WI38 (cell line): ENCODE data around the gene KCNH3.

Experiments used
- H3K4me3 ChIP-seq: 2 replicates; pipeline ENCODE4 v1.5.1; 2011; ENCODE audit warnings: low read depth, mild to moderate bottlenecking, control low read depth, low read length
- TF ChIP-seq, protein P1 (sequence below): IDR thresholded peaks from 2 replicates; pipeline ENCODE4 v1.5.1; 2012; ENCODE audit warnings: low read depth, mild to moderate bottlenecking, control low read depth, low read length

The KCNH3 gene

DNA sequence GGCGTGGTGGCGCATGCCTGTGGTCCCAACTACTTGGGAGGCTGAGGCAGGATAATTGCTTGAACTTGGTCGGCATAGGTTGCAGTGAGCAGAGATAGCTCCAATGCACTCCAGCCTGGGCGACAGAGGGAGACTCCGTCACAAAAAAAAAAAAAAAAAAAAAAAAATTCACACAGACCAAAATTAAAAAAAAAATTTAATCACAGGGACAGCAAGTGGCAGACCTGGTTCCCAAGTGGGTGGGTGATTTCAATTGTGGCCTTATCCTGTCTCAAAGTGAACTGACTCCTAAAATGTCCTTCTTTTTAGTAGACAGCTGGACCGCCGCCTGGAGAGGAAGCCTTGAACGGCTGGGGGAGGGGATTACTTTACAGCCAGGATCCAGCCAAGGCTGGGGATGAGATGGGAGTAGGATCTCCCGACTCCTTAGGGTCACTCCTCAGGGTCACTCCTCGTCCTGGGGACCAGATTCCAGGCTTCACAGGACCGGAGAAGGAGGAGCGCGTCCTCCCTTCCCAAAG is 1.5 kb upstream of the KCNH3 start:
- peak overlapping the region; percentile 42; the same call in 1 of the 2 replicates for H3K4me3 ChIP-seq
- TF ChIP-seq, protein P1, sequence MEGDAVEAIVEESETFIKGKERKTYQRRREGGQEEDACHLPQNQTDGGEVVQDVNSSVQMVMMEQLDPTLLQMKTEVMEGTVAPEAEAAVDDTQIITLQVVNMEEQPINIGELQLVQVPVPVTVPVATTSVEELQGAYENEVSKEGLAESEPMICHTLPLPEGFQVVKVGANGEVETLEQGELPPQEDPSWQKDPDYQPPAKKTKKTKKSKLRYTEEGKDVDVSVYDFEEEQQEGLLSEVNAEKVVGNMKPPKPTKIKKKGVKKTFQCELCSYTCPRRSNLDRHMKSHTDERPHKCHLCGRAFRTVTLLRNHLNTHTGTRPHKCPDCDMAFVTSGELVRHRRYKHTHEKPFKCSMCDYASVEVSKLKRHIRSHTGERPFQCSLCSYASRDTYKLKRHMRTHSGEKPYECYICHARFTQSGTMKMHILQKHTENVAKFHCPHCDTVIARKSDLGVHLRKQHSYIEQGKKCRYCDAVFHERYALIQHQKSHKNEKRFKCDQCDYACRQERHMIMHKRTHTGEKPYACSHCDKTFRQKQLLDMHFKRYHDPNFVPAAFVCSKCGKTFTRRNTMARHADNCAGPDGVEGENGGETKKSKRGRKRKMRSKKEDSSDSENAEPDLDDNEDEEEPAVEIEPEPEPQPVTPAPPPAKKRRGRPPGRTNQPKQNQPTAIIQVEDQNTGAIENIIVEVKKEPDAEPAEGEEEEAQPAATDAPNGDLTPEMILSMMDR, result no peak

DNA sequence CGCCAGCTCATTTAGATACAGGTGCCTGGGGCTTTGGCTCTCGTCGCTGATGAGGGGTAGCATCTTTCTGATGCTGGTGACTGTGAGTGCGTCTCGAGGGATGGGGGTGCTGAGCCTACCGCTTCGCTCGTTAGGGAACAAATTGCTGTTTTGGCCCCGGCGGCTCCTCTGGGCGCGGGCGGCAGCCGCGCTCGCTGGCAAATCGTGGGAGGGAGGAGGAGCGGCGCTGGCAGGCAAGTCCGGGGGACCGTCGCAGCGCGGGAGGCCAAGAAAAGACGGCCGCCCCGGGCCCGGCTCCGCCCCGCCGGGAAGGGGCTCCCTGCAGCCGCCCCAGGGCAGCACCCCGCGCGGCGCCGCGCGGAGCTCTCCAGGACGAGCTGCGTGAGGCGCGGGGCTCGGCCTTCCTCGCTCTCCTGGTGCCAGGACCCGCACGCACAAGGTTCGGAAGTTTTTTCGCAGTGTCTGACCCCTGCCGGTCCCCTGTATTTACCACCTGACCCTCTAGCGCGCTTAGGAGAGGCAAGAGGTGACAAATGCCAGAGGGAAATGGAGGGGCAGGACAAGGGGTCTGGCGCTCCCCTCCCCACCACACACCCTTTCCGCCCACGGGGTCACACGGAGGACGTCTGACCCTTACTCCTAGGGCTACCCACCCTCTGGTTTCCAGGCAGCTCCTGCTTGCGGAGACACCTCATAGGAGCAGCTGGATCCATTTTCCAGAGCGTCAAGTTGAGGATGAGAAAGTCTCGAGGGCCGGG is 899 bp upstream of the KCNH3 start:
- peak overlapping the region; percentile 42 for H3K4me3 ChIP-seq
- TF ChIP-seq, protein P1, result no peak

DNA sequence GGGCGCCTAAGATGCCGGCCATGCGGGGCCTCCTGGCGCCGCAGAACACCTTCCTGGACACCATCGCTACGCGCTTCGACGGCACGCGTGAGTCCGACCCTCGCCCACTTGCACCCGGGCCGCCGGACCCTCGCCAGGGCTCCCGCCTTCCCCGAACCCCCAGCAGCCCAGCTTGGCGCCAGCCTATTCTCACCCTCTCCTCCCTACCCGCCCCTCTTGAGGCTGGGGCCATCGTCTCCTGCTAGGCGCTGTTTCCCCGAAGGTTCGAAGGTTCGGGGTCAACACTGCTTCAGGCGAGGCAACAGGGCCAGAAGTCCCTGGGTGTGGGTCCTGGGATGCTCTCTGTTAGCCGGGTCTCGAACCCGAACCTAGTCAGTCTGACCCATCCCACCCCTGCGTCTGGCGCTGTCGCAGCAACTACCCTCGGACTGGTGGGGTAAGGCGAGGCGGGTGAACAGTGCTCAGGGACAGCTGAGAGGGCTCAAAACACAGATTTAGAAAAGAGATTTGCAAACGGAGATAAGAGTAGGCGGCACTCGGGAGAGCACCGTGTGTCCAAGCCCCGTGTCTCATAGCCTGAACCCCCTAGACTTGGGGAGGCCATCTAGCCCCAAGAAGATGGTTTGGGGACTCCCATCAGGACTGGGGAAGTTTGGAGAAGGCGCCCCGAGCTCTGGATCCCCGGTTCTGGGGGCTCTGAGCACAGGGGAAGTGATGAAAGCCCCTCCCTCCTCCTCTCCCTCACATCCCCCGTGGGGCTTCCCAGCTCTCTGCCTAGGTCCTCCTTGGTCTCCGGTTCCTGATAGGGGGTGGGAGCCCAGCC is 787 bp downstream of the KCNH3 start:
- TF ChIP-seq, protein P1, result no peak
- H3K4me3 ChIP-seq, result no peak overlapping the region

DNA sequence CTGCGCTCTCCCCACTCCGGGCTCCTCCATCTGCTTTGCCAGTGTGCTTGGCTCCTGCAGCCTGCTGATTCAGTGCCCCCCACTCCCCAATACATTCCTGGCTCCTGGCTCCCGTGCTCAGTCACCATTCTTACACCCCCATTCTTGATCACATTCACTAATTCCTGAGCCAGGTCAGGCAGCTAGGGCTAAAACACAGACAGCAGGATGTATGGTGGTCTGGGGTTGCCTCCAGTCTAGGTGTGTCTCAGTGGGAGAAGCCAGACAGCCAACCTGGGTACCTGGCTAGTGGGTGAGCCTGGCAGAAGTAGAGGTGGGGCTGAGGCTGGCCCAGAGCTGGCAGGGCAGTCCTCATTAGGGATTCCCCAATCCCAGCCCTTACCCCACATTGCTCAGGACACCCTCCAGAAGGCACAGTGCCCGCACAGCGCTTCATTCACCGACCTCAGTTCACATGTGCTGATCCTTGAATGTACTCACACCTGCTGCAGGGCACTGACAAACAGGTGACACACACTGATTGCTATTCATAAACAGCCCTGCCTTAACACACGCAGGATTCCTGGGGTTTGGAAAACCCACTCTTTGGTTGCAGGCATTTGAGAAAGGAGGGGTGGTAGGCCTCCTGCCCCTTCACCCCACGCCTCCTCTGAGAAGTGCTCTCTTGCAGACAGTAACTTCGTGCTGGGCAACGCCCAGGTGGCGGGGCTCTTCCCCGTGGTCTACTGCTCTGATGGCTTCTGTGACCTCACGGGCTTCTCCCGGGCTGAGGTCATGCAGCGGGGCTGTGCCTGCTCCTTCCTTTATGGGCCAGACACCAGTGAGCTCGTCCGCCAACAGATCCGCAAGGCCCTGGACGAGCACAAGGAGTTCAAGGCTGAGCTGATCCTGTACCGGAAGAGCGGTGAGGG is 1.7 kb downstream of the KCNH3 start:
- H3K4me3 ChIP-seq, result no peak overlapping the region
- TF ChIP-seq, protein P1, result no peak

DNA sequence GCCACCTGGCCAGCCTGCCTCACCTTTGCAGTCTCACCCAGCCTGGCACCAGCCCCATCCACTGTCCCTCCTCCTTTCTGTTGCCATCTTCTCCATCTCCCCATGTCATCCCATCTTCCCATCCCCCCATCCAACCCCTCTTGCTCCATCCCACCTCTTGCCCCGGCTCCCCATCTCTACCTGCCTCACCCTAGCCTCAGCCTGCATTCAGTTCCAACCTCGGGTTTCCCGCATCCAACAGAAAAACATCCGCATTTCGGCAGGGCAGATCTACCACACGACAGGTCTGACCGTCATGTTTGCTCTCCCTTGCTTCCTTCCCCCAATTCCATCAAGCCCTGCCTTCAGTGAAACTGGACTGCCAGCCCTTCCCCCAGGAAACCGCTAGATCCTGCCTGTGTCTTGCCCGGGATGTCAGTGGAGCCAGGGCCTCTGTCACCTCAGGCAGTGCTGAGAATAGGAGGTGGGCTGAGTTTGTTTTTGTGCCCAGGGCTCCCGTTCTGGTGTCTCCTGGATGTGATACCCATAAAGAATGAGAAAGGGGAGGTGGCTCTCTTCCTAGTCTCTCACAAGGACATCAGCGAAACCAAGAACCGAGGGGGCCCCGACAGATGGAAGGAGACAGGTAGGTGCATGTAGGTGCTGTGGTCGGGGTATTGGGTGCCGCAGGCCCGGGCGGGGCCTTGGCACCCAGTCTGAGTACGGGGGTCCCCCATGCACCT is 2.5 kb downstream of the KCNH3 start:
- TF ChIP-seq, protein P1, result no peak
- H3K4me3 ChIP-seq, result no peak overlapping the region

DNA sequence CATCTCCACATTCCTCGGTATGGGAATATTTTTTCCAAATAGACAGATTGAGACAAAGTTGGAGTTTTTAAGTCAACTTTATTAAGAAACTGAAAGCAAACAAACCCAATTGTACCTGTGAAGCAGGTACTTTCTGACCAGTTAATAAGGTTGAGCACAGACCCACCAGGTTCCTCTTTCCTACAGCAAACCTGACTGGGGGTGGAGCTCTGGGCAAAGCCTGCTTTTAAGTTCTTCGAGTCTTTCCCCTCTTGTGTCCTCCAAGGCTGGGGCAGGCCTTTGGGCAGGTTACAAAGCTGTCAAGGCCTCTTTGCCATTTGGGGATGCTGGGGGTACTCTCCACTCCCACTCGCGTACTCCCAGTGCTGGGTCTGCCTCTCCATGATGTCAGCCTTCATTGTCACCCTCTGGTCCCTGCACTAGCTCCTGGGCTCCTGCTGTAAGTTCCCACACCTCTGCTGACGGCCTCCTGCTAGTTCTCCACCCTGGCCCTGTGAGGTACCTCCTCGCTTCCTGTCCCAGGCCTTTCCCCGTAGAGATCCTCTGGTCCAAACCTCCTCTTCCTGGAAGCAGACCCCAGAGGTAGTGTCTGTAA is 3.2 kb downstream of the KCNH3 start:
- H3K4me3 ChIP-seq, result no peak overlapping the region
- TF ChIP-seq, protein P1, result no peak
